NCI-H2171 treated with DMSO at 0.1 percent for 48 hours (cell line): ENCODE data around the gene EPM2A.
"Not testable (repeated sequence)": the region's sequence is repeated elsewhere in the genome, so short reads cannot be mapped to it uniquely, and the experiment has no call there.

Source experiments
- DNase-seq: peaks from one replicate; lab custom pipeline; 2025; lab: John Stamatoyannopoulos, UW

The EPM2A gene

GRCh38 chr6:145729887-145730286 is 5.4 kb downstream of the EPM2A start:
- DNase-seq, result no peak

- no peak for DNase-seq
These were observed 6.6 kb downstream of the EPM2A start for GRCh38 chr6:145728444-145729385.

- DNase-seq, result no peak
These were observed 7.4 kb downstream of the EPM2A start for GRCh38 chr6:145727817-145728388.

GRCh38 chr6:145725570-145725969 is 9.8 kb downstream of the EPM2A start:
- no peak for DNase-seq

DNA sequence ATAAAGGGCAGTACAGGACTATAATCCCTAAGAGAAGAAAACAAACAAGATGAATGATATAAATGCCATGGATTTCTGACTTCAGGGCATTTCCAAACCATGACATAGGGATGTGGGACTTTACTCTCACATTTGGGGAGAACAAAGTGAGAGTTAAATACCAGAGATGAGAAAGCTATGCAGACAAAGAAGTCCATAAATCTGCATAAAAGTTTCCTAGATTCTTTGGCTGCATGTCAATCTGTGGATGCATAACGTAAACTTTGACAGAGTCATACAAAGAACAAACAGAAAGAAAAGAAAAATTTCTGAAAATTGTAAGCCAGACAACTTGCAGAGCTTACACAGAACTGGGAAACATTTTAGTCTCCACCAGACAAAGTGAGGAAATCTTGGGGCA is 11.7 kb downstream of the EPM2A start:
- DNase-seq, result no peak

DNA sequence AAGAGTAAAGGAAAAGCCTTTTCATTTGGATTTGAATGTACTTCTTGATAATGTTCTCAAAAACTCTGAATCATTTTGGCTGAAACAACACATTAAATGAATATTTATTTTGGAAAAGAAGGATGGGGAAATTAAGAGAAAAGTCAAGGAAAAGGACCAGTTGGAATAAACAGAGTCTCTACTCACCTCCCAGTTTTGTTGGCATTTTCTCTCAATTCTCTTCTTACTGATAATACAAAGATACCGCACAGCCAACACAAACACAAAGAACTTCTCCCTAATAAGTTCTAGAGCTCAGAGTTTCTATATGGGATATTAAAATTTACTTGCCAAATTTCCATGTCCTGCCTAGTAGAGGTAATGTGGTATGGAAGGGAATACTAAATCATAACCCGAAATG is 13.1 kb downstream of the EPM2A start:
- DNase-seq, result no peak

- no peak for DNase-seq
These were observed 14.2 kb downstream of the EPM2A start for GRCh38 chr6:145721144-145721543.

GRCh38 chr6:145715426-145715825 is 19.9 kb downstream of the EPM2A start:
- DNase-seq, result no peak

GRCh38 chr6:145714731-145715130 is 20.6 kb downstream of the EPM2A start:
- no peak for DNase-seq

- no peak for DNase-seq
These were observed 21.5 kb downstream of the EPM2A start for GRCh38 chr6:145713773-145714172.

GRCh38 chr6:145711372-145711771 is 23.9 kb downstream of the EPM2A start:
- no peak for DNase-seq

GRCh38 chr6:145707397-145707796 is 27.9 kb downstream of the EPM2A start:
- no peak for DNase-seq

DNA sequence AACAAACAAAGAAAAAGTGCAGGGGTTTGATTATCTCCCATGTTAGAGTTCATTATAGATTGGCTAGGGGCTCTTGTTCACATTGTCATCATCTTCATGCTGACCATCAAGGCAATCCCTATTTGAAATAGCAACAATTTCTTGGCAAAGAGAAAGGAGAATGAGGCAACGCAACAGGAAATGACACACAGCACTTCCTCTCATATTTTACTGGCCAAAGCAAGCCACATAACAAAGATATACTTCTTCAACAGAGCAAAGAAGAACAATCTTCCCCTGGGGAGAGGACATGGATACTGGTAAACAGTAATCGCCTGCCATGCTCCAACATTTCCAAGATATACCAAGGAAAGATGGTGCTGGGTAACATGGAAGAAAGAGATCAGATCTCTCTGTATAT is 29.8 kb downstream of the EPM2A start:
- DNase-seq, result no peak

GRCh38 chr6:145704143-145704781 is 31.1 kb downstream of the EPM2A start:
- no peak for DNase-seq

- no peak for DNase-seq
These were observed 35.9 kb downstream of the EPM2A start for GRCh38 chr6:145699462-145699861.

GRCh38 chr6:145697401-145697800 is 37.9 kb downstream of the EPM2A start:
- not testable (repeated sequence) for DNase-seq

DNA sequence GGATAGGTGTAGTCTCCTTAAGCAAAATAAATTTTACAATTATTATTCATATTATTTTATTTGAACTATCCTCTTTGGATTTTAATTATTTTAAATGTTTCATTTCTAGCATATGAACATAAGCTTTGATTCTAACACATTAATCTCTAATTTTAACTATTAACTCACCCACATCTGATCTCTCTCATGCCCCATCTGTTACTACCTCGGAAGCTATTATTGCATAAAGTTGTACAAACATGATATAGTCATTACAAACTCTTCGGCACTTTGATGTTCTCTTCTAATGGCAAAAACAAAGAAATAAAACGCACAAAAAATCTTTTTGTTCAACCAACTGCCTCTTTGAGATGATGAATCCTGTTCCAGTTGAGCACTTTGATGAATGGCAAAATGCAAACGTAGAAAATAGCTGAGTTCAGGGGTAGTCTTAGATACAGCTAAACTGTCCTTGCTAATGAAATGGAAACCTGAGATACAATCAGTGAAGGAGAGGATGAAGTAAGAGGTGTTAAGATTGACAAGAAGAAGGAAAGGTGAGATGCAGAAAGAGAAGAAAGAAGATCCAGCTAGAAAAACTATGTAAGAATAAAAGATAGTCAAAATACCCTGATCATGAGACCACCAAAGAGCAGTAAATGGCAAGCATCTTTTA is 41.1 kb downstream of the EPM2A start:
- DNase-seq, result no peak

DNA sequence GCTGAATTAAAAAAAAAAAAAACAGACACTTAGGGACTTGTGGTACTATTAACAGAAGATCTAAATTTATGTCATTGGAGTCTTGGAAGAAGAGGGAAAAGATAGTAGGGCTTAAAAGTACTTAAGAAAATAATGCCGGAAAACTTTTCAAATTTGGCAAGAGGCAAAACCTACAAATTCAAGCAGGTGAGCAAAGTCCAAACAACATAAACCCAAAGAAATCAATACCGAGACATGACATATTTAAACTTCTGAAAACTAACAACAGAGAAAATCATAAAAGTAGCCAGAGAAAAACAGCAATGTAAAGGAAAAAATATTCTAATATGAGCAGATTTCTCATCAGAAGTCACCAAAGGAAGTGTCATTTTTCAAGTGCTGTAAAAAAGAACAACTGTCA is 44.4 kb downstream of the EPM2A start:
- DNase-seq, result no peak

DNA sequence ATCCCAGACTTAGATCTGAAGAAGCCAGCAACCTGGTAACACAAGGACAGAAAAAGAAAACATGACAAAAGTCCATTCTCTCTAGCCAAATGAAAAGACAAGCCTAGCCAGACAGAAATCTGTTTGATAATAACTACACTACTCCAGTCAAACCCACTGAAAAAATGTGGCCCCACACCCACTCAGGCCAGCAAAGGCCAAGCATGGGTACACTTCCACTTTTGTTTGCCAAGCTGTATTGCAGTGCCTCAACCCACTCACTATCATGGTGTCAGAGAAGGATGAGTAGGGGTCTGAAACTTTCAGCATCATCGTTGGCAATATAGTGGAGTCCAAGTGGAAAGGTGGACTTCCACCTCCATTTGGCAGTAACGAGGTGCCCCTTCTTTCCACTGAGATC is 45.8 kb downstream of the EPM2A start:
- DNase-seq, result no peak

DNA sequence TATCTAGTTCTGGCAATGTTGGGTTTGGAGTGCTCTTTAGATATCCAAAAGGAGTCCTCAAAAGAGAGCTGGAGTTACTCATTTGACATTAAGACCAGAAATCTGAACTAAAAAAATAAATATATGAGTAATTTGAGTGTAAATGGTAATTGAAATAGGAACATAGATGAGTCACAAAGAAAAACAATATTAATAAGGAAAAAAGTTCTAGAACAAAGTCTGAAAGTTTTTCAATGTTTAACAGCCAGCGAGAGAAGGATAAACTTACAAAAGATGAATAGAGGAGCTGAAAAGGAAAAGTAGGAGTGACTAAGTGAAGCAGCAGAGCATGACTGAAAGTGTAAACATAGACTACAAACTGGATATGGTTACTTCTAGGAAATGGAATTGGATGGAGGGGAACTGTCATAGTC is 46.8 kb downstream of the EPM2A start:
- DNase-seq, result no peak

GRCh38 chr6:145685932-145686331 is 49.4 kb downstream of the EPM2A start:
- DNase-seq, result no peak

GRCh38 chr6:145681965-145682364 is 53.4 kb downstream of the EPM2A start:
- DNase-seq, result no peak

DNA sequence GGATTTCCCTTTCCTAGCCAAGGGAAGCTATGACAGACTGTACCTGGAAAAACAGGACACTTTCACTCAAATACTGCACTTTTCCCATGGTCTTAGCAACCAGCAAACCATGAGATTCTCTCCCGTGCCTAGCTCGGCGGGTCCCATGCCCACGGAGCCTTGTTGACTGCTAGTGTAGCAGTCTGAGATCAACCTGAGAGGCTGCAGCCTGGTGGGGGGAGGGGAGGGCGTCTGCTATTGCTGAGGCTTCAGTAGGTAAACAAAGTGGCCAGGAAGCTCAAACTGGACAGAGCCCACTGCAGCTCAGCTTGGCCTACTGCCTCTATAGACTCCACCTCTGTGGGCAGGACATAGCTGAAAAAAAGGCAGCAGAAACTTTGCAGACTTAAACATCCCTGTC is 61.8 kb downstream of the EPM2A start:
- no peak for DNase-seq
